Measurements from ENCODE around the gene PRKCA.
"Not testable (repeated sequence)": the region's sequence is repeated elsewhere in the genome, so short reads cannot be mapped to it uniquely, and the experiment has no call there.

PRKCA gene

GRCh38 chr17:66292353-66292752 is 10.1 kb upstream of the PRKCA start:
- no peak for DNase-seq

DNA sequence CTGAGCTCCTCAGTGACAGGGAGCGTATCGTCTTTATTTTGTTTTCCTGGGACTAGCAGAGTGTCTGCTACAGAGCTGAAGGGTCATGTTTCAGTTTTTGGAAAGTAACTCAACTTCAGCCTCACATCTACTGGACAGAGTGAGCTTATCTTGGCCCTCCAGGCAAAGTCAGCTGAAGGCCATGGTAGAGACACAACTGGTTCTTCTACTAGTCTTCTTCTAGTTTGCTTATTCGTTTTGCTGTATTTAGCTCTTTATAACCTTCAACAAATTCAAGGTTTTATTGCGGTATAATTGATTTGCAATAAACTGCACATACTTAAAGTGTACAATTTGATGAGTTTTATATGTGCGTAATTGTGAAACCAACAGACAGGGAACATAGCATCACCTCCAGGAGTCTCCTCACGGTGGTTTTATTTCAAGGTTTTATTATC is 6.1 kb upstream of the PRKCA start:
- no peak for DNase-seq

- DNase-seq = not testable (repeated sequence)
These were observed 5.0 kb upstream of the PRKCA start for GRCh38 chr17:66297443-66297842.

GRCh38 chr17:66299711-66300110 is 2.7 kb upstream of the PRKCA start:
- no peak for DNase-seq

DNA sequence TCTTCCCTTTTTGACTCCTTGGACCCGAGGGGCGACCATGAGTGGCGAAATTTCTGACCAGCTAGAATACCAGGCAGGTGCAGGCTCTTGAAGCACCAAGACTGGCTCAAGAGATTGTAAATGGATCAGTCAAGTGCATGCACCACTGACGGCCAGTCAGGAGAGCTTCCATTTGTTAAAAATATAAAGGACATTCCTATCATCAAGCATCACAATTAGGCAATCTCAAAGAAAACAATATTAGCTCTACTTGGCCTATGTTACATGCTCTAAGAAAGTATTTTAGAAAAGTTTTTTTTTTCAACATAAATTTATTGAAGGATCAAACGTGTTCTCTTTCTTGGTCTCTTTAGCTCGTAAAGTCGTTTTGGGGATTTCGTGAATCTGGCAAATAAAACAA is 1.5 kb upstream of the PRKCA start:
- DNase-seq = no peak

- no peak for DNase-seq
These were observed 998 bp upstream of the PRKCA start for GRCh38 chr17:66301367-66301863.

GRCh38 chr17:66302761-66303626 is 581 bp downstream of the PRKCA start:
- no peak for DNase-seq

- no peak for DNase-seq
These were observed 2.1 kb downstream of the PRKCA start for GRCh38 chr17:66304304-66305174.

- no peak for DNase-seq
These were observed 4.0 kb downstream of the PRKCA start for GRCh38 chr17:66306446-66306845.

GRCh38 chr17:66307257-66307656 is 4.8 kb downstream of the PRKCA start:
- DNase-seq = no peak

- DNase-seq = no peak
These were observed 6.4 kb downstream of the PRKCA start for GRCh38 chr17:66308856-66309255.

DNA sequence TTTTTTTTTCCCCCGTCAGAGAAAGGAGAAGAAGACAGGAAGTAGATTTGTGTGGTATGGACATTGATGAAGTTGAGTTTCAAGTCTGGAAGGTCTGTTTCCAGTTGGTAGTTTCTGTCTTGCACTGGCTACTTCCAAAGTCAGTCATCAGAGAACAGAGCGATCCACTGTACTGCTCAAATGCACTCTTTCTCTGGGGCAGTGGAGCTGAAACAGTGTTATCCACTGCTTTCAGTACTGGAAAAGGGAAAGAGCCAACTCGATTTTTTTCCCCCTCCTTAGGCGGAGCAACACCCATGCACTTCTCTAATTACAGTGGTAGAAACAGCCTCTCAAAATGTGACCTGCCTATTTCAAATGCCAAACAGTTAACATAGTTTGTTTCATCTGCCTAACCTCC is 7.4 kb downstream of the PRKCA start:
- DNase-seq = no peak

- DNase-seq = no peak
These were observed 8.2 kb downstream of the PRKCA start for GRCh38 chr17:66310528-66311148.

- DNase-seq = no peak
These were observed 10.5 kb downstream of the PRKCA start for GRCh38 chr17:66312912-66313311.

DNA sequence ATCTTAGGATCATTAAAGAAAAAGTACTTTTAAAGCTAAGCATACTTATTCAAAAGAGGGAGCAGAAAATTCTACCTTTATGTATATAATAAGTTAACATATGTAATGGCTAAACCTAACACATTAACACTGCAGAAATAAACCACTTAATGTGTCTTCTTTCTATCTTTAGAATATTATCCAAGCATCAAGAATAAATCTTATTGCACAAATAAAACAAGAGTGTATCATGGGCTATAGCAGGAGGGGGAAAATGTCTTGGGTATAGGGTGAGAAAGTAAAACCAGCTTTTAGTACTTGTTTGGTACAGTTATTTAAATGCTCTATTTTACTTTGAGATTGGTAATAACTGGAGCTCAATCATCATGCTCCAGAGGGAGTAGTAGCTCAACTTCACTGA is 10.9 kb downstream of the PRKCA start:
- no peak for DNase-seq

GRCh38 chr17:66313995-66314659 is 11.7 kb downstream of the PRKCA start:
- DNase-seq = no peak

- DNase-seq = no peak
These were observed 15.2 kb downstream of the PRKCA start for GRCh38 chr17:66317629-66318028.

DNA sequence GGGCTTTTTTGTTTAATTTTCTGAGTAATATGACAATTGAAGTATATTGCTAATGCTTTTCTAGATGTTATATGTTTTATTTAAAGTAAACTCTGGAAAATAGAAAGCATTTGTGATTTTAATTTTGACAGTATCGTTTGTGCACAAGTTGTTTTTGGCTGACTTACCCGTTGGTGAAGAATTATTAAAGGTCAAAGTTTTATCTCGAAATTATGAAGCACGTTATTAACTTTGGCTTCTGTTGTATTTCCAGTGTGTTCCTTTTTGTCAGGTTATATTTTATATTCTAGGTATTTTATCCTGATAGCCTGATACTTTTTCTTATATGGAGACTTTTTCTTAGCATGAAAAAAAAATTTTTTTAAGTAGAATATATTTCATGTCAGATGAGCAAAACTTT is 16.8 kb downstream of the PRKCA start:
- DNase-seq = no peak

- no peak for DNase-seq
These were observed 20.4 kb downstream of the PRKCA start for GRCh38 chr17:66322764-66323163.

- DNase-seq = not testable (repeated sequence)
These were observed 22.1 kb downstream of the PRKCA start for GRCh38 chr17:66324381-66325004.

DNA sequence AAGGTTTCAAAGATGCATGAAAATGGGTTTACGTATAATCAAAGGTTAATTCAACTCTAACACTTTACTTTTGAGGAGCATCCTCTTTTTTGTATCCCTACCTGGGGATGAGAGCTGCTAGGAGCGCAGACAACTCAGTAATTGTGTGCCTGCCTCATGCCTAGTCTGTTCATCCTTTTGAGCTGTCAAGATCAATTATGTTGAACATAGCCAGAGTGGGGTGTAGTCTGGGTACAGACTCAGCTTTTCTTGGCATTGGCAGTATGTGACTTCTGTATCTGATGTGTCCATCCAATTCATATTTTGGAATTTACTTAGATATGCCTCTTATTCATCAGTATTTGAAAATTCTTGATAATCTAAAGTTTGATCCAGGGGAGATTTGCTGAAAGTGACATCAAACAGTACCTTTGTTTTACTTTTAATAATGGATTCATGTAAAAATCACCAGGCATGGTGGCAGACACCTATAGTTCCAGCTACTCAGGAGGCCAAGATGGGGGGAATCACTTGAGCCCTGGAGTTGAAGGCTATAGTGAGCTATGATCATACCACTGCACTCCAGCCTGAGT is 24.1 kb downstream of the PRKCA start:
- DNase-seq = no peak

DNA sequence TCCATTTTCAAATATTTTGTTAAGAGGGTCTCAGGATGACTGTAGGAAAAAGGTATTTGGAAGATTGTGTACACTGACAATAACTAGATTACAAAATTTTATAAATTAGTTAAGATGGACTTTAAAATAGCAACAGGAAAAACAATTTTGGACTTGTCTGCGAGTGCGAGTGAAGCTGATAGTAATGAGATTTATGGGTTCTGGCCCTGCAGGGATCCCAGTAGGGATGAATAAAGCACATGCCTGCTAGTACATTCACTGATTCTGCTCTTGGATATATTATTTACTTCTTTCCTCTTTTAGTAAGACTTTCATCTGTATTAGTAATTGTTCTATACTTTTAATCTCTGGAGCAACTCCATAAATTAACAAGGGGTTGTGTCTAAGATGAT is 28.2 kb downstream of the PRKCA start:
- no peak for DNase-seq

Data from OCI-M1 (cell line).